MM.1S (cell line): Measurements from ENCODE around the gene CLRN3.

ENCODE experiments used
- DNase-seq: peaks from one replicate; pipeline ENCODE4 v3.0.0-alpha.2; 2015
- H2AFZ ChIP-seq: fragments of 300-600 bp; sonication (generic); 2 replicates; pipeline ENCODE4 v1.6.0; 2016; ENCODE audit warnings: antibody characterized with exemption, low read length
- H3F3A ChIP-seq: fragments of 300-600 bp; sonication (generic); 2 replicates; pipeline ENCODE4 v1.6.1; 2016; ENCODE audit warnings: mild to moderate bottlenecking, antibody characterized with exemption, low read length, moderate library complexity, mixed read lengths; ENCODE audit not compliant: insufficient read depth
- H3K27ac ChIP-seq: fragments of 300-600 bp; sonication (generic); 2 replicates; pipeline ENCODE4 v1.5.1; 2016; ENCODE audit warnings: mild to moderate bottlenecking, low read length
- H3K27me3 ChIP-seq: fragments of 300-600 bp; sonication (generic); replicated peaks from 2 replicates; pipeline ENCODE4 v1.6.0; 2016; ENCODE audit warnings: low read length; ENCODE audit not compliant: insufficient read depth
- H3K36me3 ChIP-seq: fragments of 300-600 bp; sonication (generic); replicated peaks from 2 replicates; pipeline ENCODE4 v1.6.1; 2016; ENCODE audit warnings: mild to moderate bottlenecking, low read length, mixed read lengths; ENCODE audit not compliant: insufficient read depth
- H3K4me1 ChIP-seq: fragments of 300-600 bp; sonication (generic); 2 replicates; pipeline ENCODE4 v1.6.1; 2016; ENCODE audit warnings: low read length, mixed read lengths
- H3K4me2 ChIP-seq: fragments of 300-600 bp; sonication (generic); 2 replicates; pipeline ENCODE4 v1.6.0; 2016; ENCODE audit warnings: low read depth, low read length
- H3K4me3 ChIP-seq: fragments of 300-600 bp; sonication (generic); 2 replicates; pipeline ENCODE4 v1.5.1; 2016; ENCODE audit warnings: low read length, mixed read lengths
- H3K79me2 ChIP-seq: fragments of 300-600 bp; sonication (generic); 2 replicates; pipeline ENCODE4 v1.6.1; 2016; ENCODE audit warnings: mixed run types, low read length, mixed read lengths
- H3K9ac ChIP-seq: fragments of 300-600 bp; sonication (generic); 2 replicates; pipeline ENCODE4 v1.6.1; 2016; ENCODE audit warnings: low read length, mixed read lengths
- H3K9me2 ChIP-seq: fragments of 300-600 bp; sonication (generic); replicated peaks from 2 replicates; pipeline ENCODE4 v1.6.1; 2016; ENCODE audit warnings: mild to moderate bottlenecking, low read length, mixed read lengths; ENCODE audit not compliant: insufficient read depth
- H3K9me3 ChIP-seq: fragments of 300-600 bp; sonication (generic); replicated peaks from 2 replicates; pipeline ENCODE4 v1.6.1; 2016; ENCODE audit warnings: mild to moderate bottlenecking, low read length, mixed read lengths; ENCODE audit not compliant: insufficient read depth
- H4K20me1 ChIP-seq: fragments of 300-600 bp; sonication (generic); 2 replicates; pipeline ENCODE4 v1.6.1; 2016; ENCODE audit warnings: mild to moderate bottlenecking, low read length, moderate library complexity, mixed read lengths; ENCODE audit not compliant: insufficient read depth
- CTCF ChIP-seq: fragments of 300-600 bp; sonication (generic); IDR thresholded peaks from 2 replicates; pipeline ENCODE4 v1.5.1; 2016; ENCODE audit warnings: antibody characterized with exemption, low read length, mixed read lengths
- EZH2 ChIP-seq: fragments of 300-600 bp; sonication (generic); optimal IDR thresholded peaks from 2 replicates; pipeline ENCODE3; 2017; ENCODE audit warnings: low read depth, mild to moderate bottlenecking, antibody characterized with exemption, low read length, mixed read lengths
- EZH2phosphoT487 ChIP-seq: fragments of 300-600 bp; sonication (generic); IDR thresholded peaks from 2 replicates; pipeline ENCODE4 v1.6.1; 2018; ENCODE audit warnings: antibody characterized with exemption, low read length

The CLRN3 gene

GRCh38 chr10:127915324-127915723, 22.6 kb upstream of the CLRN3 start:
- no peak overlapping the region for H3K27ac ChIP-seq
- H3K79me2 ChIP-seq = no peaks in the 10 kb centered on the region
- H3K4me2 ChIP-seq = no peak overlapping the region
- H3K36me3 ChIP-seq = no peaks in the 10 kb centered on the region
- no peak for DNase-seq
- TF ChIP-seq EZH2 (no peak), EZH2phosphoT487 (no peak), CTCF (no peak)
- H3K4me3 ChIP-seq = no peak overlapping the region
- H3K9me2 ChIP-seq = no peaks in the 10 kb centered on the region
- H3K27me3 ChIP-seq = no peaks in the 10 kb centered on the region
- H4K20me1 ChIP-seq = no peaks in the 10 kb centered on the region
- no peak overlapping the region for H3K9ac ChIP-seq
- H3K4me1 ChIP-seq = no peaks in the 10 kb centered on the region
- no peaks in the 10 kb centered on the region for H3K9me3 ChIP-seq
- no peaks in the 10 kb centered on the region for H3F3A ChIP-seq
- H2AFZ ChIP-seq = no peak overlapping the region

GRCh38 chr10:127913368-127913759, 20.6 kb upstream of the CLRN3 start:
- no peak for DNase-seq
- Histone ChIP-seq H3K4me3 (no peak overlapping the region), H3K36me3 (no peaks in the 10 kb centered on the region)

GRCh38 chr10:127912607-127913367, 20.0 kb upstream of the CLRN3 start:
- no peaks in the 10 kb centered on the region for H3K79me2 ChIP-seq
- H3K4me1 ChIP-seq = no peaks in the 10 kb centered on the region
- H3K4me3 ChIP-seq = no peak overlapping the region
- no peaks in the 10 kb centered on the region for H3K9me2 ChIP-seq
- no peaks in the 10 kb centered on the region for H3K36me3 ChIP-seq
- no peaks in the 10 kb centered on the region for H3F3A ChIP-seq
- H3K27ac ChIP-seq = no peak overlapping the region
- TF ChIP-seq EZH2phosphoT487 = no peak
- no peak for TF ChIP-seq CTCF
- TF ChIP-seq EZH2 = no peak
- no peak overlapping the region for H3K9ac ChIP-seq
- no peak for DNase-seq
- no peaks in the 10 kb centered on the region for H3K9me3 ChIP-seq
- H3K27me3 ChIP-seq = peaks cover 4% of the 10 kb centered on the region; the same call in 1 of the 2 replicates
- no peak overlapping the region for H3K4me2 ChIP-seq
- H4K20me1 ChIP-seq = no peaks in the 10 kb centered on the region
- H2AFZ ChIP-seq = no peak overlapping the region

More at GRCh38 chr10:127913368-127913759, 20.6 kb upstream of the CLRN3 start:
- Histone ChIP-seq H3K4me1 (no peaks in the 10 kb centered on the region), H3K27me3 (no peaks in the 10 kb centered on the region), H3K27ac (no peak overlapping the region), H3K79me2 (no peaks in the 10 kb centered on the region), H3K9me2 (no peaks in the 10 kb centered on the region), H3F3A (no peaks in the 10 kb centered on the region), H3K4me2 (no peak overlapping the region), H4K20me1 (no peaks in the 10 kb centered on the region), H2AFZ (no peak overlapping the region), H3K9ac (no peak overlapping the region), H3K9me3 (no peaks in the 10 kb centered on the region)
- TF ChIP-seq CTCF (no peak), EZH2phosphoT487 (no peak), EZH2 (no peak)
